NCI-H2081 treated with DMSO at 0.1 percent for 48 hours (cell line): ENCODE measurements around the gene B3GALNT1.

ENCODE experiments used
- DNase-seq: peaks from one replicate; lab custom pipeline; 2025; lab: John Stamatoyannopoulos, UW

The B3GALNT1 gene, protein sequence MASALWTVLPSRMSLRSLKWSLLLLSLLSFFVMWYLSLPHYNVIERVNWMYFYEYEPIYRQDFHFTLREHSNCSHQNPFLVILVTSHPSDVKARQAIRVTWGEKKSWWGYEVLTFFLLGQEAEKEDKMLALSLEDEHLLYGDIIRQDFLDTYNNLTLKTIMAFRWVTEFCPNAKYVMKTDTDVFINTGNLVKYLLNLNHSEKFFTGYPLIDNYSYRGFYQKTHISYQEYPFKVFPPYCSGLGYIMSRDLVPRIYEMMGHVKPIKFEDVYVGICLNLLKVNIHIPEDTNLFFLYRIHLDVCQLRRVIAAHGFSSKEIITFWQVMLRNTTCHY

DNA sequence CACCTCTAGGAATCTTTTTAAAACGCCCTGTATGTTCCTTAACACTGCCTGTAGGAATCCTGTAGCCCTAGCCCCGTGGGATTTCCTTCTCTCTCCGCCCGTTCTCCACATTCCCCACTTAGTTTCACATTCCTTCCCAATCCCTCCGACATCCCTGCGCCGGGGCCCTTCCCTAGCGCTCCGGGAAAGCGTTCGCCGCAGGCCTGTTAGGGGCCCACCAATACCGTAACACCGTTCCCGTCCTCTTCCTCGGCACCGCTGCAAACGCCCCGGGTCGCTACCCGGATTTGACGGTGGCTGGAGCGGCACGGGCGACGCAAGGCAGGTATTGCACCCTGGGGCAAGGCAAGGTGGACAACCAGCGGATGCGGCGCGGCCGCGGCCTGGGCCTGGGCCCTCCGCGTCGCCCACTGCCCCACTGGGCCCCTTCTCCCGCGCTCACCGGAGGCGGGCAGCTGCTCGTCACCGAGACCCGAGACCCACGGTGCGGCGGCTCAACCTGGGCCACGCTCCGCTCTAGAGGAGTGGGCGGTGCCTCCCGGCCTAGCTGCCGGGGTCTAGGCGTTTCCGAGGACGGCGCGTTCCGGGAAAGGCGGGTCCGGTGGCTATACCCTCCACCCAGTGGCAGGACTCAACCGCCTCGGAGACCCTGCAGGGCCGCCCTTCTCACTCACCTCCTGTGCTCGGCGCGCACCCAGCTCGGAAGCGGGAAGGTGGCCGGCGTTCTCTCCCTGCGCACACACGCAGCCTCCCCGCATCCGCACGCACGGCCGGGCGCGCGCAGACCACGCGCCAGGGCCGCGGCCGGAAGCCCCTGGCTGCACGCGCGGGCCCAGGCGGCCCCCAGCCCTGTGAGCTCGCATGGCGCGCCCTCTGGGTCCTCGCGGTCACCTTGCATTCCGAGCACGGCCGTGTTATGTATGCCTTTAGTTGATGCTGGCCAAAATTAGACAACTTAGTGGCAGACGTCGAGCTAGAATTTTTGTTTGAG is at the start of gene B3GALNT1:
B3GALNT1 (minus strand) TSS at position 789 of the 991 bp plus-strand sequence. CDS start 18,595 bp downstream, outside the sequence.
- no peak for DNase-seq

DNA sequence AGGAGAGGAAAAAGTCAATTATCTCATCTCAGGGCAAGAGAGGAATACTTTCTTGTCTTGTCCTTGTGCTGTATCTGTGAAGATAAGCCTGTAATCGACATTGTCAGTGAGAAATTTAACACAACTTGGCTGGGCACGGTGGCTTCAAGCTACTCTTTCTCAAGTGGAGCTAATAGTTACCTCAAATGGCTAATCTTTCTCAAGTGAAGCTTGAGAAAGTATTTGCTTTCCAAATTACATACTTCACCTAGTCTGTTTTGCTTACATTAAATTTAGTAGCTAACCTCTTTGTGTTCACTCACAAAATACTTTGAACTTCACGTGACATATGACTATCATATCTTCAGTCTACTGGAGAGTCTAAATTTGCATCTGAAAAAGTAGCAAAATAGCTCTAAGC is 48.3 kb upstream of the B3GALNT1 start:
- DNase-seq = no peak

DNA sequence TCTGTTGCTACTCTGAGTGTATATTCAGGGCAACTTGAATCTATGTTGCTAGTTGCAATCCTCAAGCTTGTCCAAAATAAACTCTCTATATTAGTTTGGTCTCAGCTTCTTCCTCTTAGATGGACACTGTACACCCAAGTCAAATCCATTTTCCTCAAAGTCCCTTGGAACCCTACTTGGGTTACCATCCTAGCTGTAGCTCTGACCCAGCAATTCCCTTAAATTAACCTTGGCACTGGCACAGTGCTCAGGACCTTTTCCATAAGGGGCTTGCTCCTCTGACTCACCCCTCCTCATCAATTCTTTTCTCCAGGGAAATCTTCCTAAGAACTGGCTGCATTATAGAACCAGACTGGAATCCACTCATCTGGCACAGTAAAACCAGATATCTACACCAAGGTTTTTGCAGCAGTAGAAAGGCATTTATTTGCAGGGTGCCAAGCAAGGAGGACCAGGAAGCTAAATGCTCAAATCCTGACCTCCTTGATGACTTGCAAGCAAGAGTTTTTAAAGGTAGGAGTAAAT is 44.9 kb upstream of the B3GALNT1 start:
- DNase-seq = no peak

DNA sequence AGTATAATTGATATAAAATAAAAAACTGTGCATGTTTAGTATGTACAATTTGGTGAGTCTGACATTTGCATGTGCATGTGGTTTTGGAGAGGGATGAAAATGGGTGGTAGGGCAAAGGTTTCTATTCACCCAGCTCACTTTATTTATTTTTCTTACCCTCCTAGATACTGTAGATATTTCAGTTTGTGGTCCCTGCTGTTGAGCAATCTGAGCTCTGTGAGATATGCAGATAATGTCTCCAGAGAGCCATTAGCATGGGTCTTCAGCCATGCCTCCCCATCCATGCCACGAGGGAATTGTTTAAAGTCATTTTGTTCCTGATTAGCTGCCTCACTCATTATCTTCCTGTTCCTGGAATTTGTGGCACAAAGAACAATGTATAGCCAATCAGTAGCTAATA is 44.4 kb upstream of the B3GALNT1 start:
- no peak for DNase-seq

DNA sequence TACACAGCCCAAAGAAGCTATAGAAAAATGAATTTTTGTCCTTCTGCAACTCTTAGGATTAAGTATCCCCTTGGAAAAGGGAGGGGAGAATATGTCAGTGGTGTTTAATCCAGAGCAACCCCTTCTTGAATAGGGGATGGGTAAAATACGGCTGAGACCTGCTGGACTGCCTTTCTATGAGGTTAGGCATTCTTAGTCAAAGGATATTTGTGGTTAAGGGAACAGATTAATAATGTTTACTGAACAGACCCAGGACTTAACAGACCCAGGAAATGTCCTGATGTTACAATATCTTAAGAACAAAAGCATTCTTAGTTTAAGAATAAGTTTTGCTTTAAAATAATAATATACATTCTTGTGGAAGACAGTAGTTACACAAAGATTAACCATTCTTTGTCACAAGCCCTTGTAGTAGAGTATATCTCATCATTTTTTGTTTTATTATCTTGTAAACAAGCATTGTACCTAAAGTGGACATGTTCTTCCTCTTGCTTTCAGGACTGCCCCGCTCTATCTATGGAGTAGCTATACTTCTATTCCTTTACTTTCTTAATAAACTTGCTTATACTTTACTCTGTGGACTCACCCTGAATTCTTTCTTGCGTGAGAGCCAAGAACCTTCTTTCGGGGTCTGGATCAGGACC is 43.8 kb upstream of the B3GALNT1 start:
- DNase-seq = no peak

DNA sequence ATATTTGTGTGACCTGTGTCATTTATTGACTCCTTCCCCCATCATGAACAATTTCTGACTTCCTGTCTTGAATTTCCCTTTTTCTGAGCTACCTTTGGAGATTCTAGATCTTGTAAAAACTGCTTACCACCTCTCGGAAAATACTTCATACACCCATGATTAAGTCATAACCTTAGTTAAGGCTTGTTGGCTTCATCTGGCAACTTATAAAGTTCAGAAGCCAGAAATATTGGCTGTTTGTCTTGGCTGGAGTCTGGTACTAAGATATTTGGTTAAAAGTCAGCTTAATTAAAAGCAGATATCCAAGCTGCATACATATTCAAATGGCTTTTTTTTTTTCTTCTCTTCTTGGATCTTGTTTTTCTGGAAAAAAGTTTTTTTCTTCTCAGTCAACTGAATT is 37.3 kb upstream of the B3GALNT1 start:
- no peak for DNase-seq

DNA sequence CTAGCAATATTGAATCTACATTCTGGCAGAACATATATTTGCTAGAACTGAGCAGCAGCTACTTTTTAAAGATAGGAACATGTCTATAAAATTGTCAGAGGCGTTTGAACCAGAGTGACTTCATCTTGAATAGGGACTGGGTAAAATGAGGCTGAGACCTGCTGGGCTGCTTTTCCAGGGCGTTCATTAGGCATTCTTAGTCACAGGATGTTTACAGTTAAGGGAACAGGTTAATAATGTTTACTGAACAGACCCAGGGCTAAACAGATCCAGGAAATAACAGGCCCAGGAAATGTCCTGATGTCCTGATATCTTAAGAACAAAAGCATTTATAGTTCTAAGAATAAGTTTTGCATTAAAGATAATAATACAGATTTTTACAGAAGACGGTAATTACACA is 34.5 kb upstream of the B3GALNT1 start:
- DNase-seq = no peak

DNA sequence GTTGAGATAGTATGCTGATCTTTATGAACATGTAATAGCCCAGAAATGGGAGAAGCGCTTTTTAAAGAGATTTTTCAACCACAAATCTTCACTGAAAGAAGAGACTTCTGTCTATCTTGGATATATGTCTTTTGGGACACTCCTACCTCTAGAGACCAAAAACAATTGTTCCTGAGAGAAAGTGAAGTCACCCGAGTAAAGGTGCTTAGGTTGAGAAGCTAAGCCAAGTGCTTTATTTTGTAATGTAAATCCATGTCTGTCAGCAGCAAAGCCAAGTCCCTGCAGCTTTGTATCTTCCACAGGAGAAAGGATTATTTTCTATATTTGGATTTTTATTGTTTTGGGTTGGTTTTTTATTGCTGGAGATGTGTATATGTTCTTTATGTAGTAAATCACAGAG is 32.1 kb upstream of the B3GALNT1 start:
- no peak for DNase-seq

DNA sequence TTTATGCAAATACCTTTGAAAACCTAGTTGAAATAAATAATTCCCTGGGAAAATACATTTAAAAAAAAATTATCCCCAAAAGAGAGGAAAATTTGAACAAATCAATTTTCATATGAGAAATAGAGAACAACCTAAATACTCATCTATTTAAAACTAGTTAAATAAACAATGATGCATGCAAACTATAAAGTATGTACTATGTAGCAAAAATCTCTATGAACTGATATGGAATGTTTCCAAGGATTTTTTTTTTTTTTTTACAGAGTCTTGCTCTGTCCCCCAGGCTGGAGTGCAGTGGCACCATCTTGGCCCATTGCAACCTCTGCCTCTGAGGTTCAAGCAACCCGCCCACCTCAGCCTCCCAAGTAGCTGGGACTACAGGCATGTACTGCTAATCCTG is 27.2 kb upstream of the B3GALNT1 start:
- no peak for DNase-seq

DNA sequence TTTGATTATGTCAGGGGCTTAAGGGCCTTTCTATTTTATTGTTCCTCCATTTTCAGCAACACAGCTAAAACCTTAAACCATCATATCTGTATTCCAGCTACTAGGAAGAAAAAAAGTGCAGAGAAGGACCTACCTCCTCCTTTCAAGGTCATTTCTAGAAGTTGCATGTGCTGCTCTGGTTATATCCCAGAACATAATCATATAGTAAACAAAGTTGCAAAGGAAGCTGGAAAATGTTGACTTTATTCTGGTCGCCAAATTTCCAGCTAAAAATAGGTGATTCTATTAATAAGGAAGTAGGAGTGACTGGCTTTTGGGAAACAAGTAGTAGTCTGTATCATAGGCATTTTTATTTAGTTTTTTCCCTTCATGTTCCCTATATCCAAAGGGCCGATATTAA is 21.3 kb upstream of the B3GALNT1 start:
- no peak for DNase-seq

DNA sequence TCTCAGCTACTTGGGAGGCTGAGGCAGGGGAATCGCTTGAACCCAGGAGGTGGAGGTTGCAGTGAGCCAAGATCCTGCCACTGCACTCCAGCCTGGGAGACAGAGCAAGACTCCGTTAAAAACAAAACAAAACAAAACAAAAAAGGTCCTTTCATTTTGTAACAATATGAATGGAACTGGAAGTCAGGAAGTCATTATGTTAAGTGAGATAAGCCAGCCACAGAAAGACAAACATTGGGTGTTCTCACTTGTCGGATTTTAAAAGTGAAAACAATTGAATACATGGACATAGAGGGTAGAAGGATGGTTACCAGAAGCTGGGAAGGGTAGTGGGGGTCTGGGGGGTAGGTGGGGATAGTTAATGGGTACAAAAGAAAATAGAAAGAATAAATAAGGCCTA is 12.5 kb upstream of the B3GALNT1 start:
- no peak for DNase-seq

DNA sequence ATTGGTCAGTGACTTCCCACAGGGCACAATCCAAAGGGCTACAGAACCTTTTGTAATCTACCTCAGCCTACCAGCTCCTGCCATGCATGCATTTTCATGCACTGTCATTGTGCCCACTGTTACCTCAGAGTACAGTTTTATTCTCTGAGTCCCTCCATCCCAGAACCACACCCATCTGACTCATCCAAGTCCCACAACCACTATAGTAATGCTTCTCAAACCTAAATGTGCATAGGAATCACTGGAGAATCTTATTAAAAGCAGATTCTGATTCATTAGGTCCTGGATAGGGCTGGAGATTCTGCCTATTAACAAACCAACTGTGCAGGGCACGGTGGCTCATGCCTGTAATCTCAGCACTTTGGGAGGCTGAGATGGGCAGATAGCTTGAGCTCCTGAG is 3.7 kb upstream of the B3GALNT1 start:
- no peak for DNase-seq

DNA sequence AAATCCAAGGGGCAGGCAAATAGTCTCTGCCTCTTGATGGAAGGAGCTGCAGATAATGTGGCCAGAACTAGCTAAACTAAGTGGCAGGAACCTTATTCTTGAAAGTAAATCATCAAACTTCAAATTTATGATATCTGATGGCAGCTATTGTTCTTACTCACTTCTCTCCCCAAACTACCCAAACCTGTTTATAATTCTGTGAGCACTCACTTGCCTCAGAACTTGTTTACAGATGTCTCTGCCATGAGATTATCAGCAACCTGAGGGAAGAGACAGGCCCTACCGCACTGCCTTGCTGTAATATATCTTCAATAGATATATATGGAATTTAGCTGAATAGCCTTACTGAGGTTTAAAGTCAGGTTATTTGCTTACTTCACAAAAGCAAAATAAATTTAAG is 2.2 kb upstream of the B3GALNT1 start:
- DNase-seq = no peak

DNA sequence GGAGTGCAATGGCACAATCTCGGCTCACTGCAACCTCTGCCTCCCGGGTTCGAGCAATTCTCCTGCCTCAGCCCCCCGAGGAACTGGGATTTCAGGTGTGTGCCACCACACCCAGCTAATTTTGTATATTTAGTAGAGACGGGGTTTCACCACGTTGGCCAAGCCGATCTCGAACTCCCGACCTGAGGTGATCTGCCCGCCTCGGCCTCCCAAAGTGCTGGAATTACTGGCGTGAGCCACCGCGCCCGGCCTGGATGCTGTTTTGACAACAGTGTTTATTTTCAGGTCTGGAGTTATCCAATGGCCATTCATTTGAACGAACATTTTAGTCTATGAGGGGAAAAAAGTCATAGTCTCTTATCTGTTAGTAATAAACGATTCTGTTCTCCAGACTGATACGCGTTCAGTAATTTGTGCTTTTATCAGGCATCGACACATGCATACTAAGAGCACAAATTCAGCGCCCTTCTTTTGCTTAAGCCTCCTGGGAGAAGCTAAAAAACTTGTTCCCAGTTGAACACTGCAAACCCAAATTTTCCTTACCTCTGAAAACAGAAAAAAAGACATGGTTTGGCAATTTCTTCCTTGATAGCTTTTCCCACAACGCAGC is 1.3 kb downstream of the B3GALNT1 start:
- no peak for DNase-seq

DNA sequence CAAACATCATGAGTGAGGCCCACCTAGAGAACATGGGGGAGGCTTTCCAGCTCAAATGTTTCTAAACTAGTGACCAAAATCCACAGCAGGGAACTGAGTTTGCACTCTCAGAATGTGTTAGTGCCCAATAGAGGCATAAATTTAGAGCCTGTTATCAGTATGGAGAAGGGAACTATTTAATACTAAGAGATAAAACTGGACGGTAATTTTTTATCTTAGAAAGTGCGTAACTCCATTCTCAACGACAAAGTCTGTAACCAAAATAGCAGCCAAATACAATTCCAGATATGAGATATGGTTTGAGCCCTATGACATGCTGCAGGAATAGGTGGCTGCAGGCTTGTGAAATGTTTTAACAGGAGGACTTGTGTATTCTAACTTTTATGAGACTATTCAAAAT is 3.5 kb downstream of the B3GALNT1 start:
- no peak for DNase-seq

DNA sequence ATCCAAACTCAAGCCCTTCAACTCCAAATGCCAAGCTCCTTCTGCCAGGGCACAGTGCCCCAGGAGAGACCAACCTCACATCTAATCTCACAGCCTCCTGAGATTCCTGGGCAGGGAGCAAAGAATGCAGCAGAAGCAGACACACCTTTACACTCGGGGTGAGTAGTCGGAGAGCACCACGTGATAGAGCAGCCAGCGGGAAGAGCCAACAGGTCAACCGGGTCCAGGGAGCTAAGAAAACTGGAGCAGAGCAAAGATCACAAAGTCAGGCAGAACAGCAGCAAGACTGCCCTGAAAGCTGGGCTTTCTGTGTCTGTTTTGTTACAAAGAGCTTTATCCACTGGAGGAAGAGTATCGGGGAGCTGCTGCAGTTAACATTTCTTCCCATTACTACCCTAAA is 4.2 kb downstream of the B3GALNT1 start:
- no peak for DNase-seq

DNA sequence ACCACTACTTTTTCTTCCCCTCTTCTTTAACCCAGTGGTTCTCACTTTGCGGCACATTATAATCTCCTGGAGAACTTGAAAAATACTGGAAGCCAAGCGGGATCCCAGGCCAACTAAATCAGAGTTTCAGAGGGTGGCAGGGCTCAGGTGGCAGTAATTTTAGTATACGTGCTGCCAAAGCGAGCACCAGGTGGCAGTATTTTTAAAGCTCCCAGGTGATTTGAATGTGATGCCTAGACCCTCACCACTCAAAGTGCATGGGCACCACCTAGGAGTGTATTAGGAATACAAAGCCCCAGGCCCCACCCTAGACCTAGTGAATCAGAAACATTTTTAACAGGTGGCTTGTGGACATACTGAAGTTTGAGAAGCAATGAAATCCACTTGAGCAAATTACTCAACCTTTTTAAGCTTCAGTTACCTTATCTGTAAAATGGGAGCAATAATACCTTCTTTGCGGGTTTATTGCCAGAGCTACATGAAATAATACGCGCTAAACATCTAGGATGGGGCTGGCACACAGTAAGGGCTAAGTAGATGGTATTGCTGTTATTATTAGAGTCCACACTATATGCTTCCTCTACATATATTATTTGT is 8.3 kb downstream of the B3GALNT1 start:
- peak; percentile 58 for DNase-seq

DNA sequence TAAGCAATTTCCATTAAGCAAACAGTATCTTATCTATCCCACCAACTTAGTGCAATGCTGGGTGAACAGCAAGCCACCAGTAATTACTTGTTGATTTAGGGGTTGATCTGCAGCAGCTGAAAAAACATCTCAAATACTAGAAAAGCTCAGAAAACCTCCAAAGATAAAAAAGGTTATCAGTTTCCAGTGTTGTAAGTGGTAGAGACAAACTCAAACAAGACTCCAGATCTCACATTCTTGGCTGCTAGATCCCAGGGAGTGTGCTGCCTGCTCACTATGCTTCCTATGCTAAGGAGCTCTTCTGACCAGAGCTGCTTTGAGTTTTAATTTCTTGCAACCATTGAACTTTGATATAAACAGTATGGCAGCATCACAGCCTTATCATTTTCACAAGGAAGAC is 11.3 kb downstream of the B3GALNT1 start:
- no peak for DNase-seq

DNA sequence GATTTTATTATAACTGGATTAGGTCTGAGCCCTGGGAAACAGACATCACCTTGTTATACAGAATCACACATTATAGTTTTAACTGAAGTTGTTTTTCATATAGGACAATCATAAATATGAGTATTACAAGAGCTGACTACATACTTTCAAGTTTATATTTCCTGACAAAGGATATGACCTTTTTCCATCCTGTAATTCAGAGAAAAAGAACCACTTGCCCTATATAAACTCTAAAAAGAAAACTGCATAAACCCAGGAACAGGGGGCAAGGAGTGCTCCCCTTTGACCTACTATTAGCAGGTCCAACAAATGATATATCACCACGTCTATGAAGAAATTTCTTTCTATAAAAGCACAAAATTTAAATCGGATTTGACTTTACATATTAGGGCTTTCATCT is 20.9 kb downstream of the B3GALNT1 start:
- DNase-seq = no peak

DNA sequence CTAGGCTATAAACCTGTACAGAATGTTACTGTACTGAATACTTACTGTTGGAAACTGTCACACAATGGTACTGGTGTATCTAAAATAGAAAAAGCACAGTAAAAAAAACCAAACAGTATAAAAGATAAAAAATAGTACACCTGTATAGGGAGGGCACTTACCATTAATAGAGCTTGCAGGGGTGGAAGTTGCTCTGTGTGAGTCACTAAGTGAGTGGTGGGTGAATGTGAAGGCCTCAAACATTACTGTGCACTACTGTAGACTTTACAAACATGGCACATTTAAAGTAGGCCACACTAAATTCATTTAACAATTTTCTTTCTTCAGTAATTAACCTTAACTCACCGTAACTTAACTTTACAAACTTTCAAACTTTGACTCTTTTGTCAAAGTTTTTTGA is 22.0 kb downstream of the B3GALNT1 start:
- no peak for DNase-seq

DNA sequence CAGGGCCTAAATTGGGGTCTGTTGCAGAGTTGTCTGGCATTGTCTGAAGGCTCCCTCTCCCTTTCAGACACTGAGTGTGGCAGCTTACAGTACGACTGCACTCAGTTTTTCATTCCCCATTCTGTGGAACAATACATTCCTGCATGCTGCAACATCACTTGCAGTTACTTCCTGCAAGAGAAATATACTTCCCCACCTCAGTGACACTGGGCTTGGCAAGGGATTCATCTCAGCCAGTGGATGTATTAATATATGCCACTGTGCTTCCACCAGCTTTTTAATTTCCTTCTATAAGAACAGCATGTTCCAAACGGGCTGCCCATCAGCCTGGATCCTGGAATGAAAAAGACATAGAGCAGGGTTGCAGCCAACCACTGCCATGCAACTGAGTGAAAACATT is 23.1 kb downstream of the B3GALNT1 start:
- no peak for DNase-seq

DNA sequence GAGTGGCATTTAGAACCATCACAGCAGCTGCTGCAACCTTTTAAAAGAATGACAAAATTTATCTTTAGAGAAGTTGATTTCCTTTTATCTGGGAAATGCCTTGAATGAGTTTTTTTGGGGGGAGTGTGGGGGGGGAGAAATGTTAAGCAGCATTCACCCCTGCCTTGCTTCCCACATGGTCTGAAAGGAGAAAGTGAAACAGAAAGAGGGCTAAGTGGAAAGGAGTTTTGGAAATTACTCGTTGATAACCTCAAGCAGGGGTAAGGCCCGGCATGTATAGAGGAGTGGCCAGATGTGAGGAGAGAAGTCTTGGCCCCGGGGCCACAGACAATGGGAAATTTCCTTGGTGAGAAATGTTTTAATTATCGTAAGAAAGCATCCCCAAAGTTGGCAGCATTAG is 23.5 kb downstream of the B3GALNT1 start:
- no peak for DNase-seq
